ENCODE results near the gene CMSS1.
"Not testable (repeated sequence)": the region's sequence is repeated elsewhere in the genome, so short reads cannot be mapped to it uniquely, and the experiment has no call there.

Gene CMSS1

DNA sequence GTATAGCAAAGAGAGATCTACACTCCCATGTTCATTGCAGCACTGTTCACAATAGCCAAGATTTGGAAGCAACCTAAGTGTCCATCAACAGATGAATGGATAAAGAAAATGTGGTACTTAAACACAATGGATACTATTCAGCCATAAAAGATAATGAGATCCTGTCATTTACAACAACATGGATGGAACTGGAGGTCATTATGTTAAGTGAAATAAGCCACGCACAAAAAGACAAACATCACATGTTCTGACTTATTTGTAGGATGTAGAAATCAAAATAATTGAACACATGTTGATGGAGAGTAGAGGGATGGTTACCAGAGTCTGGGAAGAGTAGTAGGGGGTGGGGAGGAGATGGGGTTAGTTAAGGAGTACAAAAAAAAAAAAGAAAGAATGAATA, 278.6 kb downstream of the CMSS1 start:
- DNase-seq = not testable (repeated sequence)

DNA sequence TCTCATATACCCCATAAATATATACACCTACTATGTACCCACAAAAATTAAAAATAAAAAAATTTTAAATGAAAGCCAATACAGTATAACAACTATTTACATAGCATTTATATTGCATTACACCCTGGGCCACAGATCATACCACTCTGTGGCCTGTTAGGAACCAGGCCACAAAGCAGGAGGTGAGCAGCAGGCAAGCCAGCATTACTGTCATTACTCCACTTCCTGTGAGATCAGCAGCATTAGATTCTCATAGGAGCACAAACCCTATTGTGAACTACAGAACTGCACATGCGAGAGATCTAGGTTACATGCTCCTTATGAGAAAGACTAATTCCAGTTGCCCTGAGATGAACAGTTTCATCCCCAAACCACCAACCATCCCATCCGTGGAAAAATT, 279.2 kb downstream of the CMSS1 start:
- DNase-seq = no peak

DNA sequence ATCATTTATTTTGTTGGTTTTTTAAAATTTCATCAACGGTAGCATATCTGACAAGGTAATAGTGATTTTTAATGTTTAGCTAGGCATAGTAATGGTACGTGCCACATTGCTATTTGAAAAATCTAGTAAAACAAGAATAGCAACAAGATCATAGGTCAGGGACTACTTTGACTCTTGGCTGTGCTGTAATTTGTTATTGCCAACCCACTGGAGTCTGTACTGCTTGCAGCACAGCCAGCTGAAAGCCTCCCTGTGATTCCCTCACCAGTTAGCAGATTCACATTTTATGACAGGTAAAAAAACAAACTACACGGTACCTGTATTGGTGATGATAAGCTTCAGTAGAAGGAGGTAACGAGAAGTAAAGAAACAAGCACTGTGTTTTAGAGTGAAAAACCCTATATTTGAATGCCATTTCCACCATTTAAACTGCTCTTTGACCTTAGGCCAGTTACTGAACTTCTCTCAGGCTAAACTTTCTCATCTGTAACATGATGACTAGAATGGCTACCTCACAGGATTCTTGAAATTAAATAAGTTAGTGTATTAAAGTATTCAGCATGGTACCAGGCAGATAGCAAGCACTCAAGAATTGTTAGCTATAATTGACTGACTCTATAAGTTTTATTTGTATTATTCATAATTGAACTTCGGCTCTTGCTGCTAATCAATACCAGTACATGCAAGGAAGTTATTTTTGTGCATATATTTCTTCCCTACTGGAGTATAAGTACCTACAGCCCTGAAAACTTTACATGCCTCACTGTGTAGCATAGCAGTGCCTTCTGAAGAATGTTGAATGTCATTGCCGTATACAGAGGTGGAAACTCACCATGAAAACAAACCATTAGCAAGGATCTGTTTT, 280.5 kb downstream of the CMSS1 start:
- no peak for DNase-seq

DNA sequence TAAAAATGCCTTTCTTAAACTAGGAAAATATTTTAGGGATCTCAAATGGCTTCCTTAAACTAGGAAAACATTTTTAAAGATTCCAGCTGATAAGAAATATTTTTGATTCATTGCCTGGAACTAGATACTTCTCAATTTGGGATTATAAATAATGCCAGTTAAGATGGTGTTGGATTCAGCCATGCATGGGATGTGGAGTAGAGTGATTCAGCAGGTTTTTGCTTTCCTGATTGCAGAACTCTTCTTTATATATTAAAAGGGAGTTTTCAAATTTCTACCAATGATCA, 281.1 kb downstream of the CMSS1 start:
- no peak for DNase-seq

DNA sequence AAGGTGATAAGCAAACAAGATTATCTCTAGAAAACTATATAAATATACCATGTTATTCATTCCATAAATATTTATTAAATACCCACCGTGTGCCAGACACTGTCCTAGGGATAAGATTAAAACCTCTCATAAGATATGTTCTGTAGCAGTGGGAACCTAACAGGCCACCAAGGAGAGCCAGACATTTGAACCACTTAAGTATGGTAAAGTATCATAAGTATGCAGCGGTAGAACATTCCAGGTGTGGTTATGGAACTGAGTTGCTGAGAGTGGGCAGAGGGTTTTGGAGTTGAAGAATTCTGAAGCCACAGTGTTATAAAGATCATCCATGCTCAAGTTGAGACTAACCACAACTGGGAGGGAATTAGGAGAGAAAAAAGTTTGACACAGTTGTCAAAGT, 282.0 kb downstream of the CMSS1 start:
- DNase-seq = no peak

DNA sequence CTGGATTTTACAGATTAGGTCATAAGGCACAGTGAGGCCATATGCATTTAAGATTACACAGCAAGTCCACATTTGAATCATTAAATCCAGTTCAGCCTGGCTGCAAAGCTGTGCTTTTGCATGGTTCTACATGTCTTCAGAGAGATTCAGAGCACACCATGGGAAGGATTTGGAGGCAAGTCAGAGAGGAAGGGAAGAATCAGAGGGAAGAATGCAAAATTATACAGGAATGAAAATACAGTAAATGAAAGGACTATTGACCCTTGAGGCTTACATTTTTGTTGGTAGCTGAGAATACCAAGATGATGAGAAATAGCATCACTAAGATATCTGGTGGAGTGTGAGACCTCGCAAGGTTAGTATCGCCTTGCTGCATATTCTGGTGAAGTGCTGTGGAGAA, 282.8 kb downstream of the CMSS1 start:
- no peak for DNase-seq

DNA sequence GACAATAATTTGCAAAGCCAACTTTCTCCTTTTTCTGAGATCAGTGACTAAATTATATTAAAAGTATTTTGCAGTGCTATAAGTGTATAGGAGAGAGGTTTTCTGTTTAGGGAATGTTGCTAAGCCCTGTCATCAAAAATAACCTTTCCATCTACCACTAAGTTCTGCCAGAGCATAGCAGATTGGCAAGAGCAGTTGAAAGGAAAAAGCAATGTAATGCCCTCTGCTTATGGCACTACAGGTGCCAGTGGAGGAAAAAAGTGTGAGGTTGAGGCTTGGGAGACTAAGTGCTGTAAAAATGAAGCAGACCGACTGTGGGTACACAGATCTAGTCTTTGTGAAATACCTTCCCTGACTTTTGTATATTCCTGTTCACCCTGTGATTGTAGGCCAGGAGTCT, 285.1 kb downstream of the CMSS1 start:
- no peak for DNase-seq

DNA sequence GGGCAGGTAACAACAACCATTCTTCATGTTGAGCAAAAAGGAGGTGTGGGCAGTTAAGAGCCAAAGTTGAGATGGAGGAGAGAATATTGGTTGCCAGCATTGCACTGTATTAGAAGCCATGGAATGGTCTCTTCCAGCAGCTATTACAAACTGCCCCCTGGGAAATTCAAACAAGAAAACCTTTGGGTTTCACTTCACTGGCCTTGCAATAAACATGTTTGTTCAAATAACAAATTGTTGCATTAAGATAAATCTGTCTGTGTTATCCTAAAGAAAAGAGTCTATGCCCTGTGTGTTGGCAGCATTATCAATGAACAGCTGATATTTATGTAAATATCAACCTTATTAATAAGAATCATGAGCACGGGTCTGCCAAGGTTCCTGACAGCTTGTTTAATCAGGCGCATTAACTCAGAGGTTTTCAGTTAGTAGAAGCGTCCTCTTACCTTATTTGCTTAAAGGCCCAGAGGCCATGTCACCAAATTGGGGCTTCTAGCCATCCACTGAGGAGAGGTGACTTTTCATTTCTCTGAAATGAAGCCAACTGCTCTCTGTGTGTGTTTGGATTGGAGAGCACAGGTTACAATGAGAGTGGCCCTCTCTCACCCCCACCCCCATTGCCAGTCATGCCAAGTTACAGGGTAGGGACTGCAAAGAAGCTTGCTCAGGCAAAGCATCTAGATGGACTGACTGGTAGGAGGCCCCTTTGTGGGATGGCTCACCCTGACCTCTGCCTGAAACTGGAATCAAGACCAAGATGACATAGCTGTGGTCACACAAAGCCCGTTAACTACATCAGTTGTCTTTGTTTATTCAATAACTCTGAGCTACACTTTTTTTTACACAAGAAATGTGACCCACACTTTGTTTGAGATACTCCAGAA, 286.1 kb downstream of the CMSS1 start:
- DNase-seq = no peak

DNA sequence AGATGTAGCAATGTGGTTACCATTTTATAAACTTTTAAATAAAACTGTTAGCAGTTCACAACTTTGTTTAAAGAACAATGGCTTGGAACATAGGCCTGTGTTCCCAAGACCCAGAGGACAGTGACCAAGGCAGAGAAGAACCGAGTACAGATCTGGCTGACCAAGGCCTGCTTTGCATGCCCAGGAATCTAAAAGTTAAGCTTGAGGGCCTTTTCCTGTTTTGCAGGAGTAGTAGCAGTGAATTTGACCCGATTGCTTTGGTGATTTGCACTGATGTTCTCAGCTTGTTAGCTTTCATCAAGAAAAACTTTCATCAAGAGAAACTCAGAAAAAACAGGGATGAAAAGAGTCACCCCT, 286.8 kb downstream of the CMSS1 start:
- DNase-seq = no peak

DNA sequence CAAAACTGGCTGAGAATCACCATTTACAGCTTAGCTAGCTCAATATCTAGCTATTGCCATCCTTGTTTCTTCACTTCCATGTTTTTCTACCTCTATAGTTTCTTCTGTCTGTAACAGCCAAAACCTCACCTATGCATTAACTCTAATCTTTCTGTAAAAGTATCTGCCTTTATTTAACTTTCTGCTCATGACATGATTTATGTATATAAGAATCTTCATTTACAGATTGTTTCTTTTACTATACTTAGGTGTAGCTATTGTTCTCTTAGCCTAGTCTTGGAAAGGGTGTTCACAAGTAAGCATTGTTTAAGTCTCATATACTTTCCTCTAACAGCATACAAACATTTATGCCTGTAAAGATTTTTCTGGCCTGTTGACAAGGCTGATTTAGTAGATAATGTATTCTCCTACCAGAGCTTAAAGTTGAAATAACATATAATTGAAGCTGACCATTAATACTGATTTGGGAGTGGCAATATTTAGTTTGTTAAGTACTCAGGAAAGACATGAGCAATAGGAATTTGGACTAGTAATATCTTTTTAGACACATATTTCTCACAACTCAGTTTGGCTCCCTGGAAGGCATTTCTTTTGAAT, 287.3 kb downstream of the CMSS1 start:
- no peak for DNase-seq

DNA sequence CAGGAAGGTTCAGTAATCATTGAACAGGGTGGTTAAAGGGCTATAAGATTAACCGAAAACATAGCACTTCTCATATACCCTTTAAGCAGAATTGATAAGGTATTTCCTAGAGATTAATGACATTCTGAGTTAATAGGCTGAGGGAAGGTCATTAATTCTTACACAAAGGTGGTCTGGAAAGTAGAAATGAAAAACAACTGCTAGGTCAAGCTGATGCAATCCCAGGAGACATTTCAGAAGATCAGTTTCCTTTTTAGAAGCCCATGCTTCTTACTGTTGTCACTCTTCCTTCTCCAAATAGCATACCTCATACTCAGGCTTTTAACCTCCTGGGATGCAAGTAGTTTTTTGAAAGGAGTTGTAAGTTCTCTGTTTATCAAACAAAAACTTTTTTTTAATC, 287.8 kb downstream of the CMSS1 start:
- DNase-seq = no peak

DNA sequence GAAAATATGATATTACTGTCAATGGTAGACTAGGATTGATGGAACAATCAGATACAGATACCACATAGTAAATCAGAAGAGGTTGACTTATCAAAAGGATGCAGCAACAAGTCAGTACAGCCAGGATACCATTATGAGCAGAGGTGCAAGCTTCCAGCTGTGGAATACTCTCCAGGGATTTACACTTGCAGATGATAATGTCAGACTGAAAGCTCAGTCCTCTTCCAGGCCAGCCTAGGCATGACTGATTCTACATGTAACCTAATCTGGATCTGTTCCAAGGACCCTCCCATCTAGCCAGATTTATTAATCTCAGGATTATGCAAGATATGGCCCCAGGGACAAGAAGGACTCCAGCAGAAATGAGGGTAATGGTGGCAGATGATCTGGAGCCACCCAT, 288.4 kb downstream of the CMSS1 start:
- no peak for DNase-seq

DNA sequence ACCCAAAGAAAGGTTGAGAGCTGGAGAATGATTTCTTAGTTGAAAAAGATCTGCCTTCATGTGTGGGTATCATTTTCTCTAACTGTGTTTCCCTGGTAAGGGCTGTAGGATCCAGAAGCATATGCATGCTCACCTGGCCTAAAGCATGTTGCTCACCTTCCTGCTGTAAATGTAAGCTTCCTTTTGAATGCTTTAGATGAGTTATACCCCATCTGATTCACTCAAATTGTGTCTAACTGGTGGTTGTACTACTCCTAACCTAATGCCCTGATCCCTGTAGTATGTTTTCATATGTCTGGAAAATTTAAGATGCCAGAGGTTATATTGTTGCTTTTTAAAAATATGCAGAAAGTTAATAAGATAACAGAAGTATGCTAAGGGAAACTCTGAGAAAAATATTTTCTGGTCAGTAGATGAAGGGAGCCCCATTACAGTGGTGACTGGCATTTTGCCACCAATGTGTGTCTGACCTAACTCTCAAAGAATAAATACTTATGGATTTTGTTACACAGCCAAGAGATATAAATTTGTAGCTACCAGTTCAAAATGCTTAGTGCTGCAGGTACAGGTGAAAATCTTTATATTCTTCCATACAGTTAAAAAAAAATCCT, 289.0 kb downstream of the CMSS1 start:
- DNase-seq = no peak

DNA sequence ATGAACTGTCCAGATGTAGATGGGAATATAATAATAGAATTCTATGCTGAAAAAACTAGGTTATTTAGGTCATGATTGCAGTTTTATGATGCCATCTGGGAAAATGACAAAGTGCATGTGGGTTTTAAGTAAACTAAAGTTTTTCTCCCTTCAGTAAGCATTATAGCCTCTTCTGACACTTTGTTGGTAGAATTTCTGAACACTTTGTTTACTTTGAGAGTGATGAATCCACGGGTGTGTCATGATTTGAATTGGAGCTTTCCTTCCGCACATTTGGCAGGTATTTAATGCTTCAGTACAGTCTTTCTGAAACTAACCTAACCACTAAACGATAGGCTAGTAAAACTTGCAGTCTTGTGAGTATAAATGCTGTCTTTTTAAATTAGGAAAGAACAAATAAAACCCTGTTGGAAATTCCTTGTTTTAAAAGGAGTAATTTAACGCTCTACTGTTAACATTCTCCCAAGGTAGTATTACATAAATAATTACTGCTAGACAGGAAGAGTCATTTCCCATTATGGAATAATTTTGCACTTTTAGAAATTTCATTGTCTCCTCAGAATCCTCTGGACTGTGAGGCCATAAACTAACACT, 289.7 kb downstream of the CMSS1 start:
- DNase-seq = no peak

DNA sequence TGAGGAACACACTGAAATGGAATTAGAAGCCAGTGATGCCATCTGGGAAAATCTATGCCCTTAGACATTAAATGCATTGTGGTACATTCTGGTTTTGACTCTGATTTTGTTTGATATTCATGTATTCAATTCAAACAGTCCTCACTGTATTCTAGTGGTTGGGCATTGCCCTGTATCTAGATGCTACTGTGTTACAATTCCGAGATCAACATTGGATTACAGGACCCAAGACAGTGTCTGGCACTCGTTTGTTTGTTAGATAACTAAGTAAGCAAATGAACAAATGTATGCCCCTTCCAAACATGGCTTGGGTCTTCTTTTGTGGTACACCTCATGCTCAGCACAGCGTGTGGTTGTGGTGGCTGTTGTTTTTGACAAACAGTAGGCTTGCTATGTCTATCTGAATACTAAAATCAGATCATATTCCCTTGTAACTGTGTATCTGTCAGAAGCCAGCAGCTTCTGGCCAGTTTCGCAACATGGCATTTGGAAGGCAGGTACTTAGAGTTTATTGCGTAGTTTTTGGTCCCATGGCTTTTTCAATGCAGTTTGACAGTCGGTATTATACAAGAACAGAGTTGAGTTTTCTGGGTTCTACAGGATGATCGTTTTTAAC, 290.9 kb downstream of the CMSS1 start:
- DNase-seq = no peak

DNA sequence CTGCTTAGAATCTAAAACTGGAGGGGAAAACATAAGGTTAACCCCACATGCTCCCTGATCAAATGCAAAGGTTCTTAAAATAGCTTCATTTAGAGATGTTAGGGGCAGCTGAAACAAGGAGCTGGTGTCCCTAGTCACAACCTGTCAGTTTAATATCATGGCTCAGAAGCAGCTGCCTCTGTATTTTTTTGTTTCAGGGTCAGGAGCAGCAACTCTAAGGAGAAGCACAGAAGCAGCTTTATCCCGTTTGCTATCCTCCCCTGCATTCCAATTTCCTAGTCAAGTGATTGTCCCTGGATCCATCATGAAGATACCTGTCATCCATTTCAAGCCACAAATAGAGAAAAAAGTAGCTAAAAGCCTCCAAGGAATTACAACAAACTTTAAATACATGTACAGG, 292.5 kb downstream of the CMSS1 start:
- DNase-seq = no peak

DNA sequence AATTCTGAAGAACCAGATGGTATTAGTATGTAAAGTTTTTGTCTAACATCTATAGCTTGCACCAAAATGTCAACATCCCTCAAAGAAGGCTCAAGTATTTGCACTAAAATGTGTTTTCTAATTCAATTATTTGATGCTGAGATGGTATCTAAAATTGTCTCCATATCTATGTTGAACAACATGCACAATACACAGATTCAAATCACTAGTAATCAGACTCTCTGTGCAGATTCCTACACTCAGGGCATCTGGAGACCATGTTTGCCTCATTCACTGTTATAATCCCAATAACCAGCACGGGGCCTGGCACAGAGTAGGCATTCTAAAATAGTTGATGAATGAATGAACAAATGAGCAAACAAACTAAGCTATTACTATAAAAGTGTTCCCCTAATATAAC, 294.1 kb downstream of the CMSS1 start:
- DNase-seq = no peak

DNA sequence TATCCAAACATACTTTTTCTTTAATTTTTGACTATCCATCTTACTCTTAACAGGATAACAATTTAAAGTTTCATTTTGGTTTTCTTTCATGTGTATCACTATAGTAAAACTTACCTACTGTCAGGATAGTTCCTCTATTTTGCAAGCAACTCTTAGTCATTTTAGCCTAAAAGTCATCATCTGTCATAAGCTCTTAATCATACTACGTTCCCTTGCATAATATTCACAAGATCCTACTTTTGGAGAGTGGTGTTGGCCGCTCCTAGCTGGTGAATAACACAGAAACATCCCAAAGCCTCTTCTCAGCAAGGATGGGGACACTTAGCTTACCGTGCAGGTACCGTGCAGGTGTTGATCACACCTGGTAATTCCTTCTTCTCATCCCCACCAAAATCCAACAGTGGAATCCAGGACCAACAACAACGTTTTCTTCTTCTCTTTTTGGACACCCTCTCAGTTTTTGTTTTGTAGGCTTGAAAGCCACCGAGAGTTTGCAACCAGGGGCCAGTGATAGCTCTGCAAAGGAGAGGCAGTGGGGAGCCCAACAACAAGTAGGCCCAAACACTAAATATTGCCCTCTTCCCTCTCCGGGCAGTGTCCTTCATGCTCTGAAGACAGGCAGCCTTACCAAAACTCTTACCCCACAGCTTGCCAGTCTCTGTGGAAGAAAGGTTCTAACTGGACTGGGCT, 296.2 kb downstream of the CMSS1 start:
- no peak for DNase-seq

DNA sequence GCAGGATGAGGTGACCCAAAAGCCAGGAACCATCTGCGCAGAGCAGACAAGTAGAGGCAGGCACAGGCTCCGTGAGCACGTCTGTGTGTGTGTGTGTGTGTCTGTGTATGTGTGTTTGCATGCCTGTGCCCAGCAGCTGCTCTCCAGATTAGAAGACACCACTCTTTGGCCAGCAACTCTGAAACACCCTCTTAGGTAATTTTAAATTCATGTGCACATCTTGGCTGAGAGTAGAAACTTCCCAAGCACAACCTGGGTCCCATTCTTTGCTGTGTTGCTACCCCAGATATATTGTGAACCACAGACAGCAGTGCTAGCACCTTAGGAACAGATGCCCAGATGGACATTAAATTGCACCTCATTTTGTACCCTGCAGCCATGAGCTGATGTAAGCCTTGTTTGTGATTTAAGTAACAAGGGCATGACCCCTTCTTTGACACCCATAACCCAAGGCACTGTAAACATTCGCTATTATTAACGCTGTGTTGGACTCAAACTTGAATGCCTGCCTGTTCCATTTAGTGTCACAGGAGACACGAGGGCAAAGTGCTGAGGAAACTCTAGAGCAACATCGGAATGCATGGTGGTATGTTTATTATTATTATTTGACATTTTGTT, 296.9 kb downstream of the CMSS1 start, which contains the start of gene FILIP1L:
FILIP1L (minus strand) TSS at position 89 of the 618 bp plus-strand sequence.
- DNase-seq = no peak

DNA sequence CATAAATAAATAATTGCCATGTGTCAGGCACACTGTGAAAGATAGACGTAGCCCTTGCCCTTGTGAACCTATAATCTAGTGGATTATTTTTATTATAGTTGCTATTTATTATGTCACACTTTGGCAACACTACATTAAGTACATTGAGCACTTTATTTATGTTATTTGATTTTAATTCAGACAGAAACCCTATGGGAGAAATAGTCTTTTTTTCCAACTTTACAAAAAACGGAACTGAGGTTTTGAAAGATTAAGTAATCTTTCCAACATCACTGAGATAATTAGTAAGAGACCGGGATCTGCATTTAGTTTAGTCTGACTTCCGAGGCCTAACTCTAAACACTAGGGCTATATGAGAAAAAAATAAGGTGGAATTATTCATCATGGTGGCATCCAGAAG, 299.4 kb downstream of the CMSS1 start:
- no peak for DNase-seq

DNA sequence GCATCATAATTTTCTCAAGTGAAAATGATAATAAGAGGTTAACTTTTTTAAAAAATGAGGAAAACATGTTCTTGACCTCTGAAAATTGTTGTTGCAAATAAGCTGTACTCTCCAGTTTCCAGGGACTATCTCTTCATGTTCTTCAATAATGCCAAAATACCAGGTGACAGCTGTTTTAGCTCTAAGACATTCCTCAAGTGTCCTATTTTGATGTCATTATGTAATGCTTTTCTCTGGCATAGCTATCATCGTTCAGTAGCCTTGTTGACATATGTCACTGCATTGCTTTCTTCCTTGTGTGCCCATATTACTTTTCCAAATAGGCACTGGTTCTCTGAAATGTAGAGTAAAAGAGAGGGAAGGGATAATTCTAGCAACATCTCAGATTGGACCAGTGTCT, 302.4 kb downstream of the CMSS1 start:
- no peak for DNase-seq

DNA sequence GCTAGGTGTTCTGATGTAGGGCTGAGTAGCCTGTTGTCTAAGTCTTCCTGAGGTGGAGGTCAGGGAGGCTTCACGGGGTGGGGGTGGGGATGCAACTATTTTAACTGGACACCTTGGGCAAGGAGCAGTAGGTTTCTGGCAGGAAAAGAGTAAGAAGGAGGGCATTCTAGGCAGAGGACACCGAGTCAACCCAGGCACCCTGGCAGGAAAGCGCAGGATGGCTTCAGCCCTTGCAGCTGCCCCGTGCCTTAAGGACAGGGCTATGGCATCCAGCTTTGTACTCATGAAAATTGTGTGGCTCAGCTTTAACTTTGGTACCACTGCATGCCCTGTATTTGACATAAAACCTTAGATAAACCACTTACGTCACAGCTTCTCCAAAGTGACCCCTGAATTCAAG, 303.0 kb downstream of the CMSS1 start:
- DNase-seq = no peak

Measured in cortex of kidney (tissue), 1 donor.